ENCODE measurements around the gene ADRA2C.

Gene ADRA2C

GRCh38 chr4:3770323-3771163 lies 4.4 kb downstream of the ADRA2C start:
- H3K27me3 Mint-ChIP-seq = peaks cover 19 to 74% of the 10 kb centered on the region in 2 donors

GRCh38 chr4:3771164-3771809 lies 5.1 kb downstream of the ADRA2C start:
- Mint-ChIP-seq H3K27me3 (peaks cover 19 to 74% of the 10 kb centered on the region in 2 donors), H3K4me1 (ENCODE audit: low read depth in 2 of 2) (peaks cover 4 to 7% of the 10 kb centered on the region in 2 donors), H3K4me3 (no peak overlapping the region)

More at GRCh38 chr4:3770323-3771163, 4.4 kb downstream of the ADRA2C start:
- DNase-seq = no peak
- Mint-ChIP-seq H3K9me3 (no peaks in the 10 kb centered on the region), H3K36me3 (ENCODE audit: insufficient read depth) (no peaks in the 10 kb centered on the region), H3K4me1 (ENCODE audit: low read depth in 2 of 2) (peaks cover 4 to 7% of the 10 kb centered on the region in 2 donors), H3K4me3 (no peak overlapping the region), H3K27ac (no peak overlapping the region)
- no peak for ATAC-seq (replicated peaks)

DNA sequence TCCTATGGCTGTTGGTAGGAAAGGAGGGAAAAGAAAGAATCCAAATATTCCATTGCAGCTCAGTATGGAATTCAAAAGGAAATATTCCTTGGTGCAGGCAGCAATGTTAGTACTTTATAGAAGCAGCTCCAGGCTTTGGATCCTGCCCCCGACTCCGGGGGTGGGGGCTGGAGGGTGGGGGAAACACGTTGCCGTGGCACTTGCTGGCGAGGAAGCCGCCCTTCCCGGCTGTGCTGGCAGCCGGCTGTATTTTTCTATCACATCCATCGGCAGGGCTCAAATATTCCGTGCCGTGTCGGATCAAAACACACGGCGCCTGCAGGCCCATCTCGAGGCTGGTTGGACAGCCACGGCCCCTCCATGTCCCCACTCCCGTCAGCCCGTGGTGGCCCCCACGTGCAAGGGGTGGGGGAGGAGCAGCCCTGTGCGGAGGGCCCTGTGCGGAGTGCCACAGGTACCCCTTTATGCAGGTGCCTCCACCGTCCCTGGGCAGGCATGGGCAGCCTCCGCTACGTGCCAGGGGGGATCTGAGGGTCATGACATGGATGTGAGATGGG lies 5.8 kb downstream of the ADRA2C start:
- Mint-ChIP-seq H3K27ac (no peak overlapping the region), H3K4me1 (ENCODE audit: low read depth in 2 of 2) (peaks cover 3 to 4% of the 10 kb centered on the region in 2 donors), H3K27me3 (peaks cover 19 to 69% of the 10 kb centered on the region in 2 donors), H3K4me3 (no peak overlapping the region), H3K9me3 (no peaks in the 10 kb centered on the region), H3K36me3 (ENCODE audit: insufficient read depth) (no peaks in the 10 kb centered on the region)
- ATAC-seq (replicated peaks) (no peak), DNase-seq (no peak)

More at GRCh38 chr4:3771164-3771809, 5.1 kb downstream of the ADRA2C start:
- H3K27ac Mint-ChIP-seq = no peak overlapping the region
- H3K9me3 Mint-ChIP-seq = no peaks in the 10 kb centered on the region
- DNase-seq = no peak
- H3K36me3 Mint-ChIP-seq (ENCODE audit: insufficient read depth) = no peaks in the 10 kb centered on the region
- ATAC-seq (replicated peaks) = no peak

DNA sequence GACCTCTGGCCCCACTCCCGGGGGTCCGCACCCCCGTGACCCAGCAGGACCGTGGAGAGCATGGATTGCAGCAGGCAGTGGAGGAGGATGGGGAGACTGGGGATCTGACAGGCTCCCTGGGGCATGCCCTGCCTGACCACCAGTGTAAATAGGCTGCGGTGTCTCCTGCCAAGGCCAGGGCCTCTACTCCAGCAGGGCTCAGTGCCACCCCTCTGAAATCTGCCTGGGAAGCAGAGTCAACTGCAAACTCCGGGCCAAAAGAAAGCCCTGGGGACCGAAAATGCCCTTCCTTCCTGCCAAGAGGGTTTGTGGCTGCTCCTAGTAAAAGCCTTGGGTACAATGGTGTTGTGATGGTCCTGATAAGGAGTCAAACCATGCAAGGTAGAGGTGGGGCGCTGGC lies 6.4 kb downstream of the ADRA2C start:
- H3K4me3 Mint-ChIP-seq = no peak overlapping the region
- ATAC-seq (replicated peaks) (no peak), DNase-seq (no peak)
- H3K36me3 Mint-ChIP-seq (ENCODE audit: insufficient read depth) = no peaks in the 10 kb centered on the region
- no peak overlapping the region for H3K27ac Mint-ChIP-seq
- peaks cover 20 to 69% of the 10 kb centered on the region in 2 donors for H3K27me3 Mint-ChIP-seq
- H3K4me1 Mint-ChIP-seq (ENCODE audit: low read depth in 2 of 2) = peaks cover 2 to 3% of the 10 kb centered on the region in 2 donors
- no peaks in the 10 kb centered on the region for H3K9me3 Mint-ChIP-seq

- no peak for DNase-seq
- peaks cover 0 to 1% of the 10 kb centered on the region in 2 donors for H3K4me1 Mint-ChIP-seq (ENCODE audit: low read depth in 2 of 2)
- no peaks in the 10 kb centered on the region for H3K36me3 Mint-ChIP-seq (ENCODE audit: insufficient read depth)
- no peaks in the 10 kb centered on the region for H3K9me3 Mint-ChIP-seq
- H3K4me3 Mint-ChIP-seq = no peak overlapping the region
- ATAC-seq (replicated peaks) = no peak
- no peak overlapping the region for H3K27ac Mint-ChIP-seq
- H3K27me3 Mint-ChIP-seq = peaks cover 21 to 70% of the 10 kb centered on the region in 2 donors
Observed at GRCh38 chr4:3773552-3774001, 7.4 kb downstream of the ADRA2C start.

DNA sequence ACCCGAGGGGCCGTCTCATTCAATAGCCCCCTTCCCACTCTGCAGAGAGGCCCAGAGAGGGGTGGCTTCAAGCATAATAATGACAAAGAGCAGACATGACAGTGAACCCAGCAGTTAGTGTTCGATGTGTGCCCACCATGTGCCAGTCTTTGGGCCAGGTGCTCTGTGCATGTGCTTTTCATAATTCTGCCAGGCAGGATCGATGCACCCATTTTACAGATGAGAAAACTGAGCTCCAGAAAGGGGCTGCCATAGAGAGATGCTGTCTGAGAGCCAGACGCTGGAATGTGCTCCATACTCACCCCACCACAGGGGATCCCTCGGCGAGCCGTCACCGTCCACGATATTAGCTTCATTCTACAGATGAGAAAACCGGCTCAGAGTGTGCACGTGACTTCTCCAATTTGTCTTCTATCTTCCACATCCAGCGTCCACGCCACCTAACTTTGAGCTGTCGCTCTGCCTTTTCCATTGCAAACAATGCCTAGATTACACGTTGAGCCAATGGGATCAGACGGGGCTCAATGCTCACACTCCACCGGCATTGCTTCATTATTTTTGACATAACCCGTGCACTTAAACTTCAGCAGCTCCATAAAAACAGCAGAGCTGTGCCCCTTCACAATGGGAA lies 8.2 kb downstream of the ADRA2C start:
- Mint-ChIP-seq H3K9me3 (no peaks in the 10 kb centered on the region), H3K27ac (no peak overlapping the region), H3K36me3 (ENCODE audit: insufficient read depth) (no peaks in the 10 kb centered on the region), H3K4me3 (no peak overlapping the region), H3K27me3 (peaks cover 21 to 66% of the 10 kb centered on the region in 2 donors), H3K4me1 (ENCODE audit: low read depth in 2 of 2) (peaks cover 0 to 1% of the 10 kb centered on the region in 2 donors)
- DNase-seq (no peak), ATAC-seq (replicated peaks) (no peak)

- Mint-ChIP-seq H3K4me1 (ENCODE audit: low read depth in 2 of 2) (peaks cover 0 to 1% of the 10 kb centered on the region in 2 donors), H3K36me3 (ENCODE audit: insufficient read depth) (no peaks in the 10 kb centered on the region), H3K27ac (no peak overlapping the region), H3K4me3 (no peak overlapping the region), H3K27me3 (peaks cover 21 to 60% of the 10 kb centered on the region in 2 donors), H3K9me3 (no peaks in the 10 kb centered on the region)
- ATAC-seq (replicated peaks) = no peak
- DNase-seq = no peak
Observed at GRCh38 chr4:3775005-3775404, 8.8 kb downstream of the ADRA2C start.

DNA sequence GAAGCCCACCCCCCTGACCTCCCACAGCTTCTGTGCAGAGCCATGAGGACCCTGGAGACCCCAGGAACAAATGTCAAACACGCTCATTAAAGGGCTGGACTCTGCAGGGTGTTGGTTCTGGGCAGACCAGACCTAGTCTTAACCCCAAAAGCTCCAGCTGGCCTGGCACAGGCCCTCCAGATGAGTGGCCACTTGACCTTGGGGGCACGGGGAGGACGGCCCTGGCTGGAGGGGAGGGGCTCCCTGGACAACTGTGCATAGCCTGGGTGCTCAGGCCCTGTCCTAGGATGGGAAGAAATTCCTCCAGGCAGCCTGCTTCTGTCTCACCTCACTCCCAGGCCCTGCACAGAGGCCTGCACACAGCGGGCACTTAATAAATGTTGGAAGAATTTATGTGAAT lies 9.4 kb downstream of the ADRA2C start:
- peaks cover 0 to 1% of the 10 kb centered on the region in 2 donors for H3K4me1 Mint-ChIP-seq (ENCODE audit: low read depth in 2 of 2)
- H3K27ac Mint-ChIP-seq = no peak overlapping the region
- H3K9me3 Mint-ChIP-seq = no peaks in the 10 kb centered on the region
- no peak for ATAC-seq (replicated peaks)
- no peaks in the 10 kb centered on the region for H3K36me3 Mint-ChIP-seq (ENCODE audit: insufficient read depth)
- H3K27me3 Mint-ChIP-seq = peaks cover 21 to 54% of the 10 kb centered on the region in 2 donors
- no peak overlapping the region for H3K4me3 Mint-ChIP-seq
- no peak for DNase-seq

- ATAC-seq (replicated peaks) = no peak
- H3K36me3 Mint-ChIP-seq (ENCODE audit: insufficient read depth) = no peaks in the 10 kb centered on the region
- H3K4me1 Mint-ChIP-seq (ENCODE audit: low read depth in 2 of 2) = peaks cover 0 to 1% of the 10 kb centered on the region in 2 donors
- no peak for DNase-seq
- no peaks in the 10 kb centered on the region for H3K9me3 Mint-ChIP-seq
- H3K4me3 Mint-ChIP-seq = no peak overlapping the region
- H3K27ac Mint-ChIP-seq = no peak overlapping the region
- H3K27me3 Mint-ChIP-seq = peaks cover 19 to 46% of the 10 kb centered on the region in 2 donors
Observed at GRCh38 chr4:3776166-3777032, 10.2 kb downstream of the ADRA2C start.

- Mint-ChIP-seq H3K27me3 (peaks cover 13 to 40% of the 10 kb centered on the region in 2 donors), H3K4me1 (ENCODE audit: low read depth in 2 of 2) (no peaks in the 10 kb centered on the region), H3K9me3 (no peaks in the 10 kb centered on the region), H3K4me3 (no peak overlapping the region), H3K36me3 (ENCODE audit: insufficient read depth) (no peaks in the 10 kb centered on the region), H3K27ac (no peak overlapping the region)
- no peak for ATAC-seq (replicated peaks)
- no peak for DNase-seq
Observed at GRCh38 chr4:3777033-3777390, 10.8 kb downstream of the ADRA2C start.

DNA sequence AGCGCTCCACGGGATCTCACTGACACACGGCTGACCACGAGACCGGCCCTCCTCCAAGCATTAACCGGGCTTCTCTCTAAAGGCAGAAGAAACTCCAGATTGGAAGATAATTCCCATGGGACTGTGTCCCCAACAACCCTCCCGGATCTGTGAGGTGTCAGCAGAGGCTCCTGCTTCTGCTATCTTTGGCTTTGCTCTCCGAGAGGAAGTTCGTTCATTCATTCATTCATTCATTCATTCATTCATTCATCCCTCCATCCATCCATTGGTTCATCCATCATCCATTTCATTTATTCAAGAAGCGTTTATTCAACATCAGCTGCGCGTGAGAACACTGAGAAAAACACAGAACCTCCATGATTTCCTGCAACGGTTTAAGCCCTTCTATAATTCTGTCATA lies 11.5 kb downstream of the ADRA2C start:
- Mint-ChIP-seq H3K36me3 (ENCODE audit: insufficient read depth) (no peaks in the 10 kb centered on the region), H3K4me3 (no peak overlapping the region), H3K27ac (no peak overlapping the region), H3K4me1 (ENCODE audit: low read depth in 2 of 2) (no peaks in the 10 kb centered on the region), H3K27me3 (peaks cover 13 to 33% of the 10 kb centered on the region in 2 donors), H3K9me3 (no peaks in the 10 kb centered on the region)
- no peak for ATAC-seq (replicated peaks)
- no peak for DNase-seq

DNA sequence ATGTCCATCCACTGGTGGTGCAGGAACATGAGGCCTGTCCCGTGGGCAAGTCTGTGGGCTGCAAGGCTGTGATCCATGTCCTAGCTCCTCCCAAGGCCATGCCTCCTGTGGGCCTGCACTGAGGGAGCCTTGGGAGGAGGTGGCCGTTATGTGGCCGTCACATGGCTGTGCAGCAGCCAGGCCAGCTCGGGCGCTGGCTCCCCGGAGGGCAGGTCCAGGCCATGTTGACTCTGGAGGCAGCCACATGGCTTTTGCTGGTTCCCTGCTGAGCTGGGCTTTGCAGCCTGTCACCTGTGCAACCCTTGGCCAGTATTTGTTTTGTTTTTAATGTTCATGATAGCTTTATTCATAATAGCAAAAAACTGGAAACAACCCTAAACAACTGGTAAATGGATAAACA lies 13.3 kb downstream of the ADRA2C start:
- DNase-seq = no peak
- no peak for ATAC-seq (replicated peaks)
- Mint-ChIP-seq H3K27ac (no peak overlapping the region), H3K36me3 (ENCODE audit: insufficient read depth) (no peaks in the 10 kb centered on the region), H3K27me3 (peaks cover 10 to 38% of the 10 kb centered on the region in 2 donors), H3K4me3 (no peak overlapping the region), H3K9me3 (no peaks in the 10 kb centered on the region), H3K4me1 (ENCODE audit: low read depth in 2 of 2) (no peaks in the 10 kb centered on the region)
